ENCODE measurements around the gene PIGU. TPM values are rescaled to one million over a fixed set of nuclear protein-coding genes. Genes with fewer than 3 reads are reported as not detected.
A peak's percentile ranks its signal among the peaks of the same experiment; 100 is the strongest.

The PIGU gene
- total and polyA plus RNA-seq, 4 donors, result 21.7 to 38.1 (median 29.6) TPM

DNA sequence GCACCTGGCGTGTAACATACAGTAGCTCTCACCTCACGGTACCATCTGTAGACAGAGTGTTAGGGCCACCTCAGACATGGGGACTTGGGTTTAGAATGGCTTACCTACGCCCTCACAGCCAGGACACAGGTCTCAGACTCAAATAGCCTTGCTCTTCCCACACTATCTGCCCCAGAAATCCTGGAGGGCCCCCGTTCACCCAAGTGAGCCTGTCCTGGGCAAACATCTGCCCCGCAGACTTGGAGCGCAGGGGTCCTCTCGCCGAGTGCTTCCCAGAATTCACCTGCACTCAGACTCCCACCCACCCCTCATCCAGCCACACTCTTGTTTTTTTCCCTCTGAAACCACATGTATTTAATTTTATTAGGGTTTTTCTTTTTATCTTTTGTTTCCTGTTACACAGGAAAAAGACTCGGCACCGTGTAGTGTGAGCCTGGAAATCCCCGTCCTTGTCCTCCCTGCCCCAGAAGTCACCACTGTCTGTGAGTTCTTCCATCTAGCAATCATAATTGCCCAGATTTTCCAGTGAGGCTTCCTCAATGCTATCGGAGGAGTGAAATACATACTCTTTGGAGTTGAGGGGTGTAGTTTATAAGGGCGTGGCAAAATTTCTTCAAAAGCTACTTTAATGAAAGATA, 135.5 kb downstream of the PIGU start:
- Histone ChIP-seq H3K4me3 (ENCODE audit: low read depth, low read length) (no peak overlapping the region), H3K36me3 (ENCODE audit: control insufficient read depth, insufficient read depth, low read length) (peaks cover 50% of the 10 kb centered on the region), H3K9me3 (ENCODE audit: control insufficient read depth, insufficient read depth, low read length) (no peaks in the 10 kb centered on the region), H3K27ac (ENCODE audit: low read depth, low read length) (no peak overlapping the region), H3K27me3 (ENCODE audit: control insufficient read depth, insufficient read depth, low read length) (no peaks in the 10 kb centered on the region), H3K4me1 (ENCODE audit: control insufficient read depth, insufficient read depth, low read length) (peaks cover 9% of the 10 kb centered on the region)
- 100% methylated on average over 4 of the region's 13 CpGs for WGBS (ENCODE audit: insufficient coverage)
- no peak for DNase-seq (ENCODE audit: low read depth in 4 of 6, low spot score in 6 of 6)

- peaks cover 56% of the 10 kb centered on the region for H3K36me3 ChIP-seq (ENCODE audit: control insufficient read depth, insufficient read depth, low read length)
- WGBS (ENCODE audit: insufficient coverage), result 88% methylated on average over 14 of the region's 15 CpGs
- H3K4me1 ChIP-seq (ENCODE audit: control insufficient read depth, insufficient read depth, low read length), result peaks cover 9% of the 10 kb centered on the region
- H3K27me3 ChIP-seq (ENCODE audit: control insufficient read depth, insufficient read depth, low read length), result no peaks in the 10 kb centered on the region
- H3K27ac ChIP-seq (ENCODE audit: low read depth, low read length), result no peak overlapping the region
- H3K9me3 ChIP-seq (ENCODE audit: control insufficient read depth, insufficient read depth, low read length), result no peaks in the 10 kb centered on the region
- no peak for DNase-seq (ENCODE audit: low read depth in 4 of 6, low spot score in 6 of 6)
- no peak overlapping the region for H3K4me3 ChIP-seq (ENCODE audit: low read depth, low read length)
Measured at GRCh38 chr20:34540596-34541263, 136.2 kb downstream of the PIGU start.

DNA sequence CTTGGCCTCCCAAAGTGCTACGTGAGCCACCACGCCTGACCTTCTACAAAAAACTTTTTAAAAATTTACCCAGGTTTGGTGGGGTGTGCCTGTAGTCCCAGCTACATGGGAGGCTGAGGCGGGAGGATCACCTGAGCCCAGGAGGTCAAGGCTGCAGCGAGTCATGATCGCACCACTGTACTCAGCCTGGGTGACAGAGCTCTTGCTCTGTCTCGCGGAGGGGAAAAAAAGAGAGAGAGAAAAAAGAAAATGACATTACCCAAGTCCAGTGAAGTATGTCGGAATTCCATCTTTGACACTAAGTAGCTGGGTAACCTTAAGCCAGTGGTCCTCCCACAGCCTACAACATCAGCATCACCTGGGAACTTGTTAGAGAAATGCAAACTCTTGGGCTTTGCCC, 137.1 kb downstream of the PIGU start:
- 100% methylated on average over 3 of the region's 8 CpGs for WGBS (ENCODE audit: insufficient coverage)
- Histone ChIP-seq H3K27me3 (ENCODE audit: control insufficient read depth, insufficient read depth, low read length) (no peaks in the 10 kb centered on the region), H3K36me3 (ENCODE audit: control insufficient read depth, insufficient read depth, low read length) (peaks cover 66% of the 10 kb centered on the region), H3K27ac (ENCODE audit: low read depth, low read length) (no peak overlapping the region), H3K4me1 (ENCODE audit: control insufficient read depth, insufficient read depth, low read length) (peaks cover 9% of the 10 kb centered on the region), H3K9me3 (ENCODE audit: control insufficient read depth, insufficient read depth, low read length) (no peaks in the 10 kb centered on the region), H3K4me3 (ENCODE audit: low read depth, low read length) (no peak overlapping the region)
- DNase-seq (ENCODE audit: low read depth in 4 of 6, low spot score in 6 of 6), result no peak

- no peak overlapping the region for H3K4me3 ChIP-seq (ENCODE audit: low read depth, low read length)
- no peaks in the 10 kb centered on the region for H3K27me3 ChIP-seq (ENCODE audit: control insufficient read depth, insufficient read depth, low read length)
- H3K36me3 ChIP-seq (ENCODE audit: control insufficient read depth, insufficient read depth, low read length), result peaks cover 75% of the 10 kb centered on the region
- H3K9me3 ChIP-seq (ENCODE audit: control insufficient read depth, insufficient read depth, low read length), result no peaks in the 10 kb centered on the region
- H3K4me1 ChIP-seq (ENCODE audit: control insufficient read depth, insufficient read depth, low read length), result peaks cover 3% of the 10 kb centered on the region
- no peak overlapping the region for H3K27ac ChIP-seq (ENCODE audit: low read depth, low read length)
- WGBS (ENCODE audit: insufficient coverage), result 36% methylated on average over 2 of the region's 5 CpGs
- DNase-seq (ENCODE audit: low read depth in 4 of 6, low spot score in 6 of 6), result peak in 1 of 6 donors; percentile 25
Measured at GRCh38 chr20:34538671-34539123, 138.2 kb downstream of the PIGU start.

GRCh38 chr20:34537651-34538050, 139.2 kb downstream of the PIGU start:
- no peak for DNase-seq (ENCODE audit: low read depth in 4 of 6, low spot score in 6 of 6)
- WGBS (ENCODE audit: insufficient coverage), result 87% methylated on average over 8 of the region's 8 CpGs
- Histone ChIP-seq H3K27ac (ENCODE audit: low read depth, low read length) (no peak overlapping the region), H3K4me3 (ENCODE audit: low read depth, low read length) (no peak overlapping the region), H3K27me3 (ENCODE audit: control insufficient read depth, insufficient read depth, low read length) (no peaks in the 10 kb centered on the region), H3K4me1 (ENCODE audit: control insufficient read depth, insufficient read depth, low read length) (peaks cover 3% of the 10 kb centered on the region), H3K9me3 (ENCODE audit: control insufficient read depth, insufficient read depth, low read length) (no peaks in the 10 kb centered on the region), H3K36me3 (ENCODE audit: control insufficient read depth, insufficient read depth, low read length) (peaks cover 83% of the 10 kb centered on the region)

DNA sequence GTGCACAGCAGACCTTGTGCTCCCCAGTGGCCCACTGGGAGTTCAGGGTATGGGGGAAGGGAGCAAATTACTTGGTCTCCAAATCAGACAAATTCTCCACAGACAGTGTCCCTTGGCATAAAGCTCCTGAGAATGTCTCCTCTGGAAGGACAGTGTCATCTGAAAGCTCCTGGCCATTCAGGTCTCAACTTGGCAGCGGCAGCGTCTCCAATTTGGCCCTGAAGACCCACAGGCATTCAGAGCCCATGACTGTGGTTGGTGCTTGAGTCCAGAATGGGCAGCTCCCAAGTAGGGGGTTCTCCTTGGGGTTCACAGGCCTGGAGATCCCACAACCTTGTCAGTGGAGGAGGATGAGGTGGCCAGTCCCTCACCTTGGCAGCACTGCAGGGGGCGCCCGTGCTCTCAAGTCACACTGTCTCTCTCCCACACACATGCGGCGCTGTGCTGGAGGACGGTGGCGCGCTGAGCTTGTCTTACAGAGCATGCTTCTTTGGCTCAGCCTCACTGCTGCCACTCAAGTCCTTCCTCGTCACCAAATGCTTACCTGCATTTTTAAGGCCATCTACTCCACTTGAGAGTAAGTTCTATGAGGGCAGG, 140.0 kb downstream of the PIGU start:
- peak in 1 of 6 donors; percentile 19 for DNase-seq (ENCODE audit: low read depth in 4 of 6, low spot score in 6 of 6)
- peaks cover 85% of the 10 kb centered on the region for H3K36me3 ChIP-seq (ENCODE audit: control insufficient read depth, insufficient read depth, low read length)
- H3K27me3 ChIP-seq (ENCODE audit: control insufficient read depth, insufficient read depth, low read length), result no peaks in the 10 kb centered on the region
- 66% methylated on average over 4 of the region's 10 CpGs for WGBS (ENCODE audit: insufficient coverage)
- H3K9me3 ChIP-seq (ENCODE audit: control insufficient read depth, insufficient read depth, low read length), result no peaks in the 10 kb centered on the region
- H3K27ac ChIP-seq (ENCODE audit: low read depth, low read length), result no peak overlapping the region
- no peak overlapping the region for H3K4me3 ChIP-seq (ENCODE audit: low read depth, low read length)
- H3K4me1 ChIP-seq (ENCODE audit: control insufficient read depth, insufficient read depth, low read length), result peaks cover 7% of the 10 kb centered on the region

DNA sequence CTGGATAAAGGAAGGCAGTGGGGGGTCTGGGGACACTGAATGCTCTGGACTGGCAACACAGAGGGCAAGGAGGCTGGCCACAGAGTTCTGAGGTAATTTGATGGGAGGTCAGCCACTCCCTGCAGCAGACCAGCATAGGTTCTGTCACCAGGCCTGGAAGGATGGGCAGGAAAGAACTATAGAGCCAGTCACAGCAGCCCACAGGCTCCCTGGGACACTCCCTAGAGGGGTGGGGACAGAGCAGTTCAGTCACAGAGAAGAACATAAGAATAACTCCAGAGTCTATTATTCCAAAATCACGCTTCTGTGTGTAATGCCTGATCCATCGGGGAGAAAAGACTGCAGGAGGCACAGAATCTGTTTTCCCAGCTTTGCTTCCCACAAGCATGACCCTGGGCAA, 141.0 kb downstream of the PIGU start:
- 71% methylated on average over 2 of the region's 2 CpGs for WGBS (ENCODE audit: insufficient coverage)

DNA sequence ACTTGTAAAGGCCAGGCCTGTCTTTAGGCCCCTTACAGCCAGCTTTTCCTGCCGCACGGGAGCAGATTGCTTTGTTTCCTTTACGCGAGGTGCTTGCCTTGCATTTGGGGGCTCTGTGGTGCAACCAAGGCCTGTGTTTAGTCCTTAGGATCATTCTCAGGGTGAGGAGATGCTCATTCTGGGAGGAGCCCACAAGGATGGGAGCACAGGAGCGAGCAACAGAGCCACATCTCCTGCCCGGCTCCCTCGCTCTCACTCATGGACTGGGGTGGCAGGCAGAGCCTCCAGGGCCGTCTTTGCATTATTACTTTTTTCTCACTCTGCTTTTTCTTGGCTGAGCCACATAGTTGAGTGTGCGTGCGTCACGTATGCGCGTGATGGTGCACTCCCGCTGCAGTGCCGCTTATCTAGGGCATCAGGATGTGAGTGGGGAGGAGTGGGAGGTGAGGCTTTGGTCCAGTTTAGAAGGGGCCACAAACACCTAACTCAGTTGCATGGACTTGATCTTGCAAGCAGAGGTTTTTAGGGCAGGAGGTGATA, 141.5 kb downstream of the PIGU start:
- no peak for DNase-seq (ENCODE audit: low read depth in 4 of 6, low spot score in 6 of 6)
- 95% methylated on average over 11 of the region's 15 CpGs for WGBS (ENCODE audit: insufficient coverage)
- H3K4me1 ChIP-seq (ENCODE audit: control insufficient read depth, insufficient read depth, low read length), result peaks cover 10% of the 10 kb centered on the region
- no peaks in the 10 kb centered on the region for H3K27me3 ChIP-seq (ENCODE audit: control insufficient read depth, insufficient read depth, low read length)
- H3K36me3 ChIP-seq (ENCODE audit: control insufficient read depth, insufficient read depth, low read length), result peaks cover 78% of the 10 kb centered on the region
- no peak overlapping the region for H3K4me3 ChIP-seq (ENCODE audit: low read depth, low read length)
- no peaks in the 10 kb centered on the region for H3K9me3 ChIP-seq (ENCODE audit: control insufficient read depth, insufficient read depth, low read length)
- no peak overlapping the region for H3K27ac ChIP-seq (ENCODE audit: low read depth, low read length)

More for the DNA sequence above, 141.0 kb downstream of the PIGU start:
- H3K27me3 ChIP-seq (ENCODE audit: control insufficient read depth, insufficient read depth, low read length), result no peaks in the 10 kb centered on the region
- H3K4me3 ChIP-seq (ENCODE audit: low read depth, low read length), result no peak overlapping the region
- H3K27ac ChIP-seq (ENCODE audit: low read depth, low read length), result no peak overlapping the region
- H3K36me3 ChIP-seq (ENCODE audit: control insufficient read depth, insufficient read depth, low read length), result peaks cover 80% of the 10 kb centered on the region
- DNase-seq (ENCODE audit: low read depth in 4 of 6, low spot score in 6 of 6), result no peak
- H3K9me3 ChIP-seq (ENCODE audit: control insufficient read depth, insufficient read depth, low read length), result no peaks in the 10 kb centered on the region
- peaks cover 10% of the 10 kb centered on the region for H3K4me1 ChIP-seq (ENCODE audit: control insufficient read depth, insufficient read depth, low read length)

- Histone ChIP-seq H3K36me3 (ENCODE audit: control insufficient read depth, insufficient read depth, low read length) (peaks cover 78% of the 10 kb centered on the region), H3K27ac (ENCODE audit: low read depth, low read length) (no peak overlapping the region), H3K4me1 (ENCODE audit: control insufficient read depth, insufficient read depth, low read length) (peaks cover 15% of the 10 kb centered on the region), H3K4me3 (ENCODE audit: low read depth, low read length) (no peak overlapping the region), H3K9me3 (ENCODE audit: control insufficient read depth, insufficient read depth, low read length) (no peaks in the 10 kb centered on the region), H3K27me3 (ENCODE audit: control insufficient read depth, insufficient read depth, low read length) (no peaks in the 10 kb centered on the region)
- WGBS (ENCODE audit: insufficient coverage), result 94% methylated on average over 10 of the region's 15 CpGs
- DNase-seq (ENCODE audit: low read depth in 4 of 6, low spot score in 6 of 6), result no peak
Measured at GRCh38 chr20:34534391-34535165, 142.3 kb downstream of the PIGU start.

All from spinal cord (tissue), 10 donors.